ENCODE results near the gene FRMPD1. TPM values are rescaled to one million over a fixed set of nuclear protein-coding genes. Genes with fewer than 3 reads are reported as not detected.

The FRMPD1 gene
- total and polyA plus RNA-seq, 10 of the 15 experiments (the other 5 are each of a cell fraction or from before 2014, with no cell fraction given), result 0.01 to 0.08 (median 0.05) TPM; not detected in 6

GRCh38 chr9:37609735-37610397 is 40.9 kb upstream of the FRMPD1 start:
- no peak overlapping the region for H3K27ac ChIP-seq (ENCODE audit: control insufficient read depth, insufficient read depth)
- POLR2A ChIA-PET, result no interaction called here
- TF ChIP-seq SPI1 (IDR thresholded peaks at IDR 0.05; ENCODE audit: borderline replicate concordance, insufficient read depth, low read depth, low read length) (no peak), SUPT20H (IDR thresholded peaks at IDR 0.05; ENCODE audit: borderline replicate concordance, control insufficient read depth, low read depth, low read length) (no peak), ZNF592 (IDR thresholded peaks at IDR 0.05) (no peak), TCF3 (IDR thresholded peaks at IDR 0.05; ENCODE audit: borderline replicate concordance, insufficient read depth, low read depth, low read length) (no peak), E2F4 (IDR thresholded peaks at IDR 0.05; ENCODE audit: low read depth, low read length) (no peak), JUND (IDR thresholded peaks at IDR 0.05; ENCODE audit: low read depth, low read length) (no peak), ATF3 (IDR thresholded peaks at IDR 0.05; ENCODE audit: borderline replicate concordance, extremely low read depth, low read depth, low read length) (no peak), ZBTB11 (CRISPR knock-in tag; IDR thresholded peaks at IDR 0.05) (no peak)
- TF ChIP-seq, protein P1, sequence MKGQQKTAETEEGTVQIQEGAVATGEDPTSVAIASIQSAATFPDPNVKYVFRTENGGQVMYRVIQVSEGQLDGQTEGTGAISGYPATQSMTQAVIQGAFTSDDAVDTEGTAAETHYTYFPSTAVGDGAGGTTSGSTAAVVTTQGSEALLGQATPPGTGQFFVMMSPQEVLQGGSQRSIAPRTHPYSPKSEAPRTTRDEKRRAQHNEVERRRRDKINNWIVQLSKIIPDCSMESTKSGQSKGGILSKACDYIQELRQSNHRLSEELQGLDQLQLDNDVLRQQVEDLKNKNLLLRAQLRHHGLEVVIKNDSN (IDR thresholded peaks at IDR 0.05; ENCODE audit: borderline replicate concordance, extremely low read length, insufficient read depth, low read depth, low read length), result no peak
- TF ChIP-seq, protein P2, sequence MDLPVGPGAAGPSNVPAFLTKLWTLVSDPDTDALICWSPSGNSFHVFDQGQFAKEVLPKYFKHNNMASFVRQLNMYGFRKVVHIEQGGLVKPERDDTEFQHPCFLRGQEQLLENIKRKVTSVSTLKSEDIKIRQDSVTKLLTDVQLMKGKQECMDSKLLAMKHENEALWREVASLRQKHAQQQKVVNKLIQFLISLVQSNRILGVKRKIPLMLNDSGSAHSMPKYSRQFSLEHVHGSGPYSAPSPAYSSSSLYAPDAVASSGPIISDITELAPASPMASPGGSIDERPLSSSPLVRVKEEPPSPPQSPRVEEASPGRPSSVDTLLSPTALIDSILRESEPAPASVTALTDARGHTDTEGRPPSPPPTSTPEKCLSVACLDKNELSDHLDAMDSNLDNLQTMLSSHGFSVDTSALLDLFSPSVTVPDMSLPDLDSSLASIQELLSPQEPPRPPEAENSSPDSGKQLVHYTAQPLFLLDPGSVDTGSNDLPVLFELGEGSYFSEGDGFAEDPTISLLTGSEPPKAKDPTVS (IDR thresholded peaks at IDR 0.05; ENCODE audit: low read depth, low read length), result no peak

More at GRCh38 chr9:37609735-37610397, 40.9 kb upstream of the FRMPD1 start:
- DNase-seq (ENCODE audit: low read depth, low spot score) (no peak), FAIRE-seq (no peak), ATAC-seq (no peak)
- in situ Hi-C loops (cut with MboI), result no loop called here
- RAD21 ChIA-PET (ENCODE audit: unreplicated experiment), result no interaction called here
- H3K9ac ChIP-seq (ENCODE audit: control insufficient read depth, insufficient read depth, low read length), result no peak overlapping the region
- SMC1A ChIA-PET (ENCODE audit: uncharacterized antibody, unreplicated experiment), result no interaction called here
- H2AFZ ChIP-seq (ENCODE audit: control insufficient read depth, low read depth, low read length), result no peak overlapping the region
- no peaks in the 10 kb centered on the region for H3K9me3 ChIP-seq (replicated peaks; ENCODE audit: control insufficient read depth, insufficient read depth, low read length)
- no peak overlapping the region for H3K4me3 ChIP-seq
- WGBS (ENCODE audit: insufficient coverage, insufficient replicate concordance, low lambda C conversion rate, missing lambda C conversion rate), result 33% methylated on average over 6 of the region's 6 CpGs
- intact Hi-C loops (cut with micrococcal nuclease; ENCODE audit: unreplicated experiment), result loop anchor here (10.0 kb wide), 1 partner anchor 55 kb away; no protein-coding TSS in a partner anchor
- no peaks in the 10 kb centered on the region for H4K20me1 ChIP-seq (ENCODE audit: control insufficient read depth, insufficient read depth)
- no peaks in the 10 kb centered on the region for H3K4me1 ChIP-seq (ENCODE audit: control insufficient read depth, insufficient read depth, low read length)
- peaks cover 2 to 4% of the 10 kb centered on the region in 2 experiments; a peak in 3 of 4 replicates for H3K27me3 ChIP-seq (replicated peaks in 1 of 2; ENCODE audit: control insufficient read depth in 2 of 2, insufficient read depth in 2 of 2, low read length in 1 of 2)
- H3K79me2 ChIP-seq (ENCODE audit: control insufficient read depth, insufficient read depth, low read length), result no peaks in the 10 kb centered on the region
- no peak overlapping the region for H3K4me2 ChIP-seq (ENCODE audit: control insufficient read depth, insufficient read depth)
- CTCF ChIA-PET, result no interaction called here
- no peaks in the 10 kb centered on the region for H3K36me3 ChIP-seq (ENCODE audit: control insufficient read depth in 2 of 2, insufficient read depth in 2 of 2, low read length in 1 of 2)
- no TSS peak for BruUV-seq (replicated peaks)

All from GM12878 (cell line).